Left lung (tissue), 10 donors: ENCODE measurements around the gene YIF1A. TPM values are rescaled to one million over a fixed set of nuclear protein-coding genes. Genes with fewer than 3 reads are reported as not detected.
A peak's percentile ranks its signal among the peaks of the same experiment; 100 is the strongest.
"Not testable (repeated sequence)": the region's sequence is repeated elsewhere in the genome, so short reads cannot be mapped to it uniquely, and the experiment has no call there.

Experiments used
- ATAC-seq: fragments of 200-7000 bp; cut with Tn5 transposase; one replicate; pipeline ENCODE4 v1.9.1; 2020; ENCODE audit warnings: moderate library complexity
- DNase-seq, 4 donors: peaks; one replicate each; pipeline ENCODE4 v3.0.0-alpha.2; 2013 to 2020
- H3K27ac ChIP-seq, 2 donors: fragments of 200-600 bp; sonication (generic) in 1 of 2; one replicate each; pipeline versions ENCODE4 v1.5.0 to v1.8.0; 2020 to 2021
- H3K27me3 ChIP-seq, 2 donors: fragments of 200-600 bp; sonication (generic) in 1 of 2; one replicate each; pipeline versions ENCODE4 v1.5.0 to v1.8.0; 2020 to 2021
- H3K36me3 ChIP-seq, 2 donors: fragments of 200-600 bp; sonication (generic) in 1 of 2; one replicate each; pipeline versions ENCODE4 v1.5.0 to v1.8.0; 2020 to 2021
- H3K4me1 ChIP-seq, 2 donors: fragments of 200-600 bp; one replicate each; pipeline ENCODE4 v1.8.0; 2021
- H3K4me3 ChIP-seq, 2 donors: fragments of 200-600 bp; sonication (generic) in 1 of 2; one replicate each; pipeline versions ENCODE4 v1.5.0 to v1.8.0; 2020 to 2021; ENCODE audit warnings: mild to moderate bottlenecking in 1 of 2
- H3K9me3 ChIP-seq, 2 donors: fragments of 200-600 bp; sonication (generic) in 1 of 2; one replicate each; pipeline versions ENCODE4 v1.5.0 to v1.8.0; 2020 to 2021
- intact Hi-C, 2 donors: fragments of 100-400 bp; cut with DNase I; formaldehyde crosslinking; loops; one replicate each; pipeline versions ENCODE4 v1.11.2 to v1.14.2; 2022
- polyA plus RNA-seq, 6 donors: library from polyadenylated mRNA; unstranded; fragments of 120-200 nt; gene quantifications; one replicate each; pipeline ENCODE4 v1.2.1, GENCODE V29; 2013; ENCODE audit not compliant: insufficient read length in 6 of 6
- total RNA-seq, 2 donors: library from RNA; stranded (reverse); fragmentation: NEBNext Ultra II Directional; extraction: Animal tissue kit (Norgen Biotek cat#: 25700); gene quantifications; one replicate each; pipeline ENCODE4 v1.2.1, GENCODE V29; 2021
- TF ChIP-seq, protein P1 (sequence below), 2 donors: fragments of 200-600 bp; sonication (generic) in 1 of 2; IDR thresholded peaks; one replicate each; pipeline versions ENCODE4 v1.5.0 to v1.8.0; 2021; ENCODE audit warnings: antibody characterized with exemption in 2 of 2
- donor health status: DM: no; HTN: yes; CAD: no.
- donor health status: DM: no; HTN: no; CAD: no.

YIF1A gene
- total and polyA plus RNA-seq, 8 donors, result 32.9 to 118 (median 45.9) TPM

- Histone ChIP-seq H3K36me3 (peaks cover 0 to 56% of the 10 kb centered on the region in 2 donors), H3K9me3 (no peaks in the 10 kb centered on the region), H3K4me3 (no peak overlapping the region), H3K27me3 (peaks cover 0 to 9% of the 10 kb centered on the region in 2 donors), H3K4me1 (peaks cover 9 to 18% of the 10 kb centered on the region in 2 donors), H3K27ac (no peak overlapping the region)
- ATAC-seq (no peak), DNase-seq (no peak)
- intact Hi-C loops, result no loop called here
- TF ChIP-seq, protein P1, sequence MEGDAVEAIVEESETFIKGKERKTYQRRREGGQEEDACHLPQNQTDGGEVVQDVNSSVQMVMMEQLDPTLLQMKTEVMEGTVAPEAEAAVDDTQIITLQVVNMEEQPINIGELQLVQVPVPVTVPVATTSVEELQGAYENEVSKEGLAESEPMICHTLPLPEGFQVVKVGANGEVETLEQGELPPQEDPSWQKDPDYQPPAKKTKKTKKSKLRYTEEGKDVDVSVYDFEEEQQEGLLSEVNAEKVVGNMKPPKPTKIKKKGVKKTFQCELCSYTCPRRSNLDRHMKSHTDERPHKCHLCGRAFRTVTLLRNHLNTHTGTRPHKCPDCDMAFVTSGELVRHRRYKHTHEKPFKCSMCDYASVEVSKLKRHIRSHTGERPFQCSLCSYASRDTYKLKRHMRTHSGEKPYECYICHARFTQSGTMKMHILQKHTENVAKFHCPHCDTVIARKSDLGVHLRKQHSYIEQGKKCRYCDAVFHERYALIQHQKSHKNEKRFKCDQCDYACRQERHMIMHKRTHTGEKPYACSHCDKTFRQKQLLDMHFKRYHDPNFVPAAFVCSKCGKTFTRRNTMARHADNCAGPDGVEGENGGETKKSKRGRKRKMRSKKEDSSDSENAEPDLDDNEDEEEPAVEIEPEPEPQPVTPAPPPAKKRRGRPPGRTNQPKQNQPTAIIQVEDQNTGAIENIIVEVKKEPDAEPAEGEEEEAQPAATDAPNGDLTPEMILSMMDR (IDR thresholded peaks at IDR 0.05), result no peak
Measured at GRCh38 chr11:66262191-66262590, 26.8 kb downstream of the YIF1A start.

DNA sequence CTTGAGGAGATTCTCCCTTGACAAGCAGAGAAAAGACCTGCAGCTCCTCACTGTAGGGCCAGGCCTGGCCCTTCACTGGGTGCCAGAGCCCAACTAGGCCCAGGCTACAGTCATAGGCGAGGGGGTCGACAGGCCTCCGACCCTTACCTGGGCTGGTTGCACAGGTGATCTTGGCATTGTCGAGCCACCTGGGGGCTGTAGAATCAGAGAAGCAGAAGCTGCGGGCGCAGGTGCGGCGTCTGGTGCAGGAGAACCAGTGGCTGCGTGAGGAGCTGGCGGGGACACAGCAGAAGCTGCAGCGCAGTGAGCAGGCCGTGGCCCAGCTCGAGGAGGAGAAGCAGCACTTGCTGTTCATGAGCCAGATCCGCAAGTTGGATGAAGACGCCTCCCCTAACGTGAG, 27.4 kb downstream of the YIF1A start:
- TF ChIP-seq, protein P1 (IDR thresholded peaks at IDR 0.05), result no peak
- no peak for DNase-seq
- Histone ChIP-seq H3K27ac (no peak overlapping the region), H3K4me1 (peaks cover 6 to 17% of the 10 kb centered on the region in 2 donors), H3K9me3 (no peaks in the 10 kb centered on the region), H3K36me3 (peaks cover 0 to 56% of the 10 kb centered on the region in 2 donors), H3K27me3 (peaks cover 0 to 15% of the 10 kb centered on the region in 2 donors), H3K4me3 (no peak overlapping the region)
- no peak for ATAC-seq
- intact Hi-C loops, result no loop called here

- intact Hi-C loops, result no loop called here
- ATAC-seq (no peak), DNase-seq (no peak)
- Histone ChIP-seq H3K27ac (no peak overlapping the region), H3K27me3 (peaks cover 0 to 27% of the 10 kb centered on the region in 2 donors), H3K4me1 (peaks cover 6 to 17% of the 10 kb centered on the region in 2 donors), H3K36me3 (peaks cover 0 to 47% of the 10 kb centered on the region in 2 donors), H3K4me3 (no peak overlapping the region), H3K9me3 (no peaks in the 10 kb centered on the region)
- TF ChIP-seq, protein P1 (IDR thresholded peaks at IDR 0.05), result no peak
Measured at GRCh38 chr11:66259956-66260355, 29.0 kb downstream of the YIF1A start.

GRCh38 chr11:66259225-66259624, 29.7 kb downstream of the YIF1A start:
- TF ChIP-seq, protein P1 (IDR thresholded peaks at IDR 0.05), result no peak
- intact Hi-C loops, result no loop called here
- no peaks in the 10 kb centered on the region for H3K9me3 ChIP-seq
- H3K4me1 ChIP-seq, result peaks cover 6 to 17% of the 10 kb centered on the region in 2 donors
- H3K27me3 ChIP-seq, result peaks cover 0 to 27% of the 10 kb centered on the region in 2 donors
- ATAC-seq, result no peak
- no peak overlapping the region for H3K27ac ChIP-seq
- DNase-seq, result no peak
- no peak overlapping the region for H3K4me3 ChIP-seq
- H3K36me3 ChIP-seq, result peaks cover 0 to 40% of the 10 kb centered on the region in 2 donors

DNA sequence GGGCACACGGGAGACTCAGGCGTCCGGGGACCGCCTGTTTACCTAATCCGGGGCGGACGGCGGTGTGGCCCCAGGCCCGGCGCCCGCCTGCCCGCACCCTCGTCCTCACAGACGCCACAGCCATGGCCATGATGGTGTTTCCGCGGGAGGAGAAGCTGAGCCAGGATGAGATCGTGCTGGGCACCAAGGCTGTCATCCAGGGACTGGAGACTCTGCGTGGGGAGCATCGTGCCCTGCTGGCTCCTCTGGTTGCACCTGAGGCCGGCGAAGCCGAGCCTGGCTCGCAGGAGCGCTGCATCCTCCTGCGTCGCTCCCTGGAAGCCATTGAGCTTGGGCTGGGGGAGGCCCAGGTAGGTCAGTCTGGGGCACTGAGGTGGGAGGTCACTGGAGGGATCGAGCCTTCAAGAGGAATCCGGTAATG, 30.5 kb downstream of the YIF1A start:
- intact Hi-C loops, result no loop called here
- H3K27me3 ChIP-seq, result peaks cover 0 to 27% of the 10 kb centered on the region in 2 donors
- no peak for DNase-seq
- peak overlapping the region; percentile 89 to 99 for H3K4me3 ChIP-seq
- TF ChIP-seq, protein P1 (IDR thresholded peaks at IDR 0.05), result peak in 1 of 2 donors; percentile 27
- H3K4me1 ChIP-seq, result peaks cover 6 to 17% of the 10 kb centered on the region in 2 donors
- ATAC-seq, result no peak
- peak overlapping the region; percentile 55 to 82 for H3K27ac ChIP-seq
- no peaks in the 10 kb centered on the region for H3K9me3 ChIP-seq
- peaks cover 0 to 35% of the 10 kb centered on the region in 2 donors for H3K36me3 ChIP-seq

- H3K36me3 ChIP-seq, DNase-seq, intact Hi-C loops, H3K4me3 ChIP-seq, H3K27ac ChIP-seq, ATAC-seq, H3K9me3 ChIP-seq, H3K4me1 ChIP-seq: not testable (repeated sequence)
- H3K27me3 ChIP-seq, result peaks cover 0 to 27% of the 10 kb centered on the region in 2 donors
Measured at GRCh38 chr11:66253081-66253480, 35.9 kb downstream of the YIF1A start.
